SK-MEL-5 (cell line): ENCODE data around the gene MINDY3. TPM values are rescaled to one million over a fixed set of nuclear protein-coding genes. Genes with fewer than 3 reads are reported as not detected.

Experiments used
- DNase-seq: peaks from one replicate; pipeline ENCODE4 v3.0.0-alpha.2; 2016; ENCODE audit warnings: low read depth, low spot score
- in situ Hi-C: cut with HindIII; loops from 2 replicates; pipeline ENCODE4 v1.10.0; 2016; ENCODE audit warnings: low sequenced_read_pairs, high pct_unique_total_duplicates, low pct_unique_long_range_greater_than_20kb
- total RNA-seq: library from RNA; depleted of rRNA; stranded (reverse); fragments of >200 nt; shearing (Covaris generic); gene quantifications from 2 replicates; pipeline ENCODE4 v1.2.3, GENCODE V29; 2014

The MINDY3 gene
- total RNA-seq, 1 experiment from 2014 or later: 20.2 TPM

GRCh38 chr10:15821046-15821683, 39.1 kb downstream of the MINDY3 start:
- in situ Hi-C loops: no loop called here
- DNase-seq: no peak

DNA sequence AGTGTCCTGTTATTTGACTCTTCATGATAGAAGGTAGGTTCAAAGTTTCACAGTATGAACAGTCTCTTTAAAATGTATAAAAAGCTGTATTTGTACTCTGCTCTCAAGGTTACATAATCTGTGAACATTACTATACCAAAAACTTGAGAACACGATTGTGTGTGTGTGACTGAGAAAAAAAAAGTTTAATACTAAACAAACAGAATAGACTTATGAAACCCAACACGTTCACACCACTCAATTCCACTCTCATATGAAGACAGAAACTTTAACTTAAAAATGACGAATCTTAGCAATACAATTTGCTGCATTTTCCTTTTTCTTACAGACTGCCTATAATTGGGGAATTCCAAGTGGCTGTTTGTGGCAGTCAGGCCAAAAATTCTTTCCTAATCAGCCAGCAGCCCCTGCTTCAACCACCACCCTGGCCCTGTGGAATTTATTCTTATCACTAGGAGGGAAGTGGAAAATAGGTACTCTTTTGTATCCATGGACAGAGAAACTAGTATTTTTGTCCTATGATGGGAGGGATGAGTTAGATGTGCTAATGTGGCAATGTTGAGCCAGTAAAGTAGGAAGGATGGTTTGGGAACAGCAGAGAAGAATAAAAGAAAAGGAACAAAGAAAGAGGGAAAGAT, 42.8 kb downstream of the MINDY3 start:
- in situ Hi-C loops: no loop called here

GRCh38 chr10:15815242-15815885, 44.9 kb downstream of the MINDY3 start:
- DNase-seq: no peak
- in situ Hi-C loops: no loop called here

More for the DNA sequence above, 42.8 kb downstream of the MINDY3 start:
- DNase-seq: peak; percentile 29

GRCh38 chr10:15814565-15814964, 45.7 kb downstream of the MINDY3 start:
- in situ Hi-C loops: no loop called here
- DNase-seq: no peak

- peak; percentile 48 for DNase-seq
- in situ Hi-C loops: no loop called here
Measured at GRCh38 chr10:15813415-15813814, 46.9 kb downstream of the MINDY3 start.

DNA sequence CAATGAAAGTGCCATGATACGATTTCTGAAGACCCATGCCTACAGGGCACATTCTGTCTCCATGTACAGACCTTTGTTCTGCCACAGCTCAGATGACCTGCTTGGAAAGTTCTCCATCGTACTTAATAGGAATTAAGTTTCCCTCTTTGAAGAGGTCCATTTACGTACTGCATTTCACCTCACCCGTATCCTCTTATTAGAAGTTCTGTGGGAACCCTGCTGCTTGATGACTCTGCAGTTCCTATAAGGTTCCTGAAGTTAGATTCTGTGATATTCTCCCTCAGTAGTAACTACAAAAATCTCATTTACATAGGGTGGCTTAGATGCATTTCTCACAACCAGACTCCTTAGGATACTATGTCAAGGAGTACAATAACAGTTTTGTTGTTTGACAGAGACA, 50.9 kb downstream of the MINDY3 start:
- DNase-seq: peak; percentile 84
- in situ Hi-C loops: no loop called here

DNA sequence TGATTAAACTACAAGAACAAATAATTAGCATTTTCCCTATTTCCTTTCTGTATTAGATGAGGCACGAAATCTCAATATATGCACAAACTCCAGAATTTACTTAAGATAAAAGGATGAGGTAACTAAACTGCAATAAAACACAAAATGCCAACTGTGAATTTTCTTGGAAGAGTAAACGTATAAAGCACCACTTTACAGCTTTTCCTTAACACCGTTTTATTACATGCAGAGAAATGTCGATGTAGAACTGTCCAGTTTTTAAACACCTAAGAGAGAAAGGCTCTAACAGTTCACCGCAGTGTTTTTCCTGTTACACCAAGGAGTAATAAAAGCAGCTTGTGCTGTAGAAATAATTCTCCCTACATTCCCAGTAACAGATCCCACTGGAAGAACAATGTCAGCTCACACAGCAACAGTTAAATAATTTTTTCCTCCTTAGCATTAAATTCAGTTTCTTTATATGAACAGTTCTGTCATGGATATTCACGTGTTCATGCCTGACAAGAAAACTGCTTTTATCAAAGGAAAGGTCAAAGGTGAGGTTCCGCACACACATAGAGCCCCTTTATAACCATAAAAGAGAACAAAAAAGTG, 52.0 kb downstream of the MINDY3 start:
- in situ Hi-C loops: no loop called here
- DNase-seq: peak; percentile 68

DNA sequence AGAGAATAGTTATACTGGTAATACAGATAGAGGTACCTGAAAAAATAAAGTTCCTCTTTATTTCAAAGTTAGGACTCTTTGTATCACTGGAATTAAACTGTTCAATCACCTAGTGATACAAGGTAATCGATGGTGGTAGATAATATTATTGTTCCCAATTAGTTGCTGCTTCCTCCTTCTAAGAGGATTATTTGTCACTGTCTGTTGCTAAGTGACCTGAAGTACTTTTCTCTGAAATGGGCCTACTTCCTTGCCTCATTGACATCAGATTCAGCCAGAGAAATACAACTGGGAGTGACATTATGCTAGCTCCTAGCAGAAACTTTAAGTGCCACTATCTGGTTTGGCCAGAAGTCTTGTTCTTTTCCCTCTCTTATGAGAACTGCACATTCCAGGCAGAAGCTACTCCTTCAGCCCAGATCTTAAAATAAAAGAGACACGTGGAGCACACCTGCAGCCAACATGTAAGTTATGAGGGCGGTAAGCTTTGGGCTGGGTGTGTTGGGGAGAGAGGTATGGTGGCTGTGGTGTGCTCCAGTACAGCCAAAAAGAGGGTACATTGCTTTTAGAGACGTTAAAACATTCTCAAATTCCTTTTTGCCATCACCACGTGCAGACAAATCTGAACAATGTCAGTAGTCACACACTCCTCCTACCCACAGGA, 54.8 kb downstream of the MINDY3 start:
- in situ Hi-C loops: no loop called here
- no peak for DNase-seq

- in situ Hi-C loops: no loop called here
Measured at GRCh38 chr10:15804109-15804508, 56.2 kb downstream of the MINDY3 start.

GRCh38 chr10:15802375-15802949, 57.8 kb downstream of the MINDY3 start:
- in situ Hi-C loops: no loop called here
- no peak for DNase-seq

More at GRCh38 chr10:15804109-15804508, 56.2 kb downstream of the MINDY3 start:
- no peak for DNase-seq

GRCh38 chr10:15801641-15802040, 58.7 kb downstream of the MINDY3 start:
- DNase-seq: no peak
- in situ Hi-C loops: no loop called here

DNA sequence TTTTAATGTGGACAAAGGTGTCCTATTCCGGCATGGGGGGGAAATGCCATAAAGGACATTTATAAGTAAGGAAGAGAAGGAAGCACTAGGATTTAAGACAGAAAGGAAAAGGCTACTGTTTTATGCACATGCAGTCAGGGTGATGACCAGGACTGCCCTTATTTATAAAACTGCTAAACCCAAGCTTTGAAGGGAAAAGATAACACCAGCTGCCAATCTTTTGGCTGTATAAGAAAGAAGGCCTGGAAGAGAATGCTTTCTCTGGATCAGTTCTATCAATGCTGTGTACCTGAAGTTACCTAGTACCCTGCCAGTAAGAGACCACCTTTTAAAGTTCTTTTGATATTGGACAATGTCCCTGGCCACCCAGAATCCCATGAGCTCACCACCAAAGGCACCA, 59.2 kb downstream of the MINDY3 start:
- in situ Hi-C loops: no loop called here
- no peak for DNase-seq

DNA sequence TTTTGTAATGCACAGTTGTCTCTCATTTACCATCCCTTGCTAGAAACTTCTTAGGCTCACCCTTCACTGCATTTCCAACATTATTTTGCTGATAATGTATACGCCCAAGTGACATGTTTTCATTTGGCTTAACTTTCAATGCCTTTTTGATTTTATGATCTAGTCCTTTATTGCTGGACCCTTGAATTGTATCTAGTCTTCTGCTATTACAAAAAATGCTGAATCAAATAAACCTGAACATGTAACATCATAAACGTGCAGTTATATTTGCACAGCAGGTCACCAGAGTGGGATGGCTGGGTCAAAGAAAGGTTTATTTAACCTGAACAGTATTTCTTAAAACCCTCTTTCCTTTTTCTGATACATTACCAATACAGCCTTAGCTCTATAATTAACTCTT, 63.0 kb downstream of the MINDY3 start:
- in situ Hi-C loops: no loop called here
- no peak for DNase-seq

GRCh38 chr10:15796762-15797161, 63.5 kb downstream of the MINDY3 start:
- DNase-seq: no peak
- in situ Hi-C loops: no loop called here

GRCh38 chr10:15796098-15796759, 64.1 kb downstream of the MINDY3 start:
- no peak for DNase-seq
- in situ Hi-C loops: no loop called here

DNA sequence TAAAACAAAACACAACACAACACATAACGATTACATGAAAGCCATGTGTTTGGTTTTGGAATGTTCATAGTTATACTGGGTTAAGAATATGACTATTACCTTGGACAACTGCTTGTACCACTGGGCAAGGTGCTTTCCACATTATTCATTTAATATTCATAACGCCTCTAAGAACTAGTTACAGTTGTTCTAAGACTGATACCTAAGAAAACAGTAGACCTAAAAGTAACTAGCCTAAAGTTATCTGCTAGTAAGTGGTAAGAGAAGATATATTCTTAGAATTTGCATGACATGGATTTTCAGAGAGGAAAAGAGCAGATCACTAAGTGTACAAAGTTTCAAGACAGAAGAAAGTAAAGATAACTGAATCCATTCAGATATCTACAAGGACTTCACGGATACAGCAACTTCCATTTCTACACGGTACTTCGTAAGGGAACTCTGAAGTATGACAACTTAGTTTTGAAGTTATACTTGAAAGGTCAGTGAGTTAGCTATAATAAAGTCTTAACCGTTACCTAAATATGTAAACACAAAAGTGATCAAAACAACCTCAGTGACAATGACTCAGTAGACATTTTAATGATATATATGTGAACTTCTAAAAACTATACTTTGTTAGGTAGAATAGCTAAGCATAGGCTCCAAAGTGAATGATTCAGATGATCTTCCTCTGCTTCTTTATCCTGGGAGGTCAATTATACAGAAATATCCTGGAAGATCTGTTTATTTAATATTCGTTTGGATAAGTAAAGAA, 65.1 kb downstream of the MINDY3 start:
- no peak for DNase-seq
- in situ Hi-C loops: no loop called here

- DNase-seq: no peak
- in situ Hi-C loops: no loop called here
Measured at GRCh38 chr10:15794569-15794968, 65.7 kb downstream of the MINDY3 start.
